PFSK-1 (cell line): ENCODE measurements around the gene KPNA5.

ENCODE experiments used
- FOXP2 ChIP-seq: optimal IDR thresholded peaks from 2 replicates; pipeline ENCODE3; 2011; ENCODE audit warnings: borderline replicate concordance, control low read depth, inconsistent platforms; ENCODE audit not compliant: insufficient read depth; ENCODE audit errors: extremely low read length, extremely low read depth
- POLR2AphosphoS5 ChIP-seq: IDR thresholded peaks from 2 replicates; pipeline ENCODE4 v1.6.1; 2012; ENCODE audit warnings: low read depth, mild to moderate bottlenecking, control low read depth, low read length, moderate library complexity
- SIN3A ChIP-seq: IDR thresholded peaks from 2 replicates; pipeline ENCODE4 v1.6.1; 2012; ENCODE audit warnings: mild to moderate bottlenecking, low read length, moderate library complexity, borderline replicate concordance; ENCODE audit not compliant: insufficient read depth
- TAF1 ChIP-seq: IDR thresholded peaks from 2 replicates; pipeline ENCODE4 v1.6.1; 2012; ENCODE audit warnings: low read length, control low read depth, borderline replicate concordance; ENCODE audit not compliant: insufficient read depth

Gene KPNA5

DNA sequence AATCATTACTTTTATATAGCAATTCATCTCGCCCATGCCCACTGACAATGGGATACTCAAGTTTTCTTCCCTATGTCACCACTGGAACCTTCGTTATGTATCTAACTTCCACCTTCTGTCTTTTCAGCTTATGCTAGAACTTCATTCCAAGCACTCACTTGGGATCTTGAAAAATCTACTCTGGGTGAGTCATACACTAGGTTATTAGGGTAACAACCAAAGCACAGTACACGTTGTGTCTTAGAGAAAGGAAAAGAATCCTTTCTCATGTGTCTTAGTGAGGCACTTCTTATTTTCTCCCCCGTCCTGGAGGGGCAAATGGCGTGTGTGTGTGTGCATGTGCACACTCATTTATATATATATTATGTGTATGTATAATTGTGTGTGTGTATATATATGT, 102.8 kb downstream of the KPNA5 start:
- TF ChIP-seq FOXP2: no peak
- TF ChIP-seq TAF1: no peak
- TF ChIP-seq SIN3A: no peak
- no peak for TF ChIP-seq POLR2AphosphoS5
